Left colon (tissue), 2 donors: Measurements from ENCODE around the gene DRC7. TPM values are rescaled to one million over a fixed set of nuclear protein-coding genes. Genes with fewer than 3 reads are reported as not detected.
"Not testable (repeated sequence)": the region's sequence is repeated elsewhere in the genome, so short reads cannot be mapped to it uniquely, and the experiment has no call there.

Experiments
- ATAC-seq: fragments of 200-7000 bp; cut with Tn5 transposase; one replicate; pipeline ENCODE4 v1.9.1; 2020; ENCODE audit warnings: mild to moderate bottlenecking, moderate library complexity
- DNase-seq, 2 donors: peaks; one replicate each; pipeline ENCODE4 v3.0.0-alpha.2; 2020
- intact Hi-C, 2 donors: fragments of 100-400 bp; cut with DNase I in 1 of 2; cut with micrococcal nuclease in 1 of 2; formaldehyde crosslinking; loops; one replicate each; pipeline versions ENCODE4 v1.11.2 to v1.14.0; 2022; cut with DNase I, micrococcal nuclease
- total RNA-seq, 2 donors: library from RNA; stranded (reverse); fragmentation: NEBNext Ultra II Directional; extraction: Animal tissue kit (Norgen Biotek cat#: 25700); gene quantifications; one replicate each; pipeline ENCODE4 v1.2.1, GENCODE V29; 2021
- donor health status: DM: no; HTN: no; CAD: no.
- donor health status: DM: yes; HTN: yes; CAD: no.

The DRC7 gene
- total RNA-seq, 2 donors from 2014 or later = not detected

DNA sequence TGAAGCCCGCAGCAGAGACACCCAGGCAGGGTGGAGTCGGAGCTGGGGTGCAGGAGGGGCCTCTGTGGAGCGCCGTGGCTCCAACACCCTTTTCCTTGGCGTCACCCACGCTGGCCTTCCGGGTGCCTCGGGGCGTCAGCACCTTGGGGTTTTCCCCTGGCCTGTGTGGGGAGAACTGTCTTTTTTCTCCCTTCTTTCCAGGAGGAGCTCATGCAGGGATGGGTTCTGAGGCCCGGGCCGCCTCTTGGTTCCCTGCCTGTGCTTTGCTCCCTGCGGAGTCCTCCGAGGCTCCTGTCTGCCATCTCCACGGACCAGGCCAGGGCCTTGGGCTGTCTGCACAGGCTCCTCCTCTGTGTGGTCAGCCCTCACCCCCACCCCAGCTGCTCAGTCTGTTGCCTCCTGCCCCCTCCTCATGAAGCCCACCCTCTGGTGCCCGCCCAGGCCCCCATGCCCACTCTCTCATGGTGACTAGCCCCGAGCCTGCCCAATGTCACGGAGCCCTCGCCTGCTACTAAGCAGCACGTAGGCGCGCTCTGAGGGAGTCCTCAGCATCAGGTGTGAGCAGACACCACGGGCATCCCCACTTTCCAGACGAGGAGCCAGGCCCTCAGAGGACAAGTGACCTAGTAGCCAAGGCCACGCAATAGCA, 45.9 kb downstream of the DRC7 start:
- intact Hi-C loops = no loop called here
- DNase-seq (no peak), ATAC-seq (no peak)

DNA sequence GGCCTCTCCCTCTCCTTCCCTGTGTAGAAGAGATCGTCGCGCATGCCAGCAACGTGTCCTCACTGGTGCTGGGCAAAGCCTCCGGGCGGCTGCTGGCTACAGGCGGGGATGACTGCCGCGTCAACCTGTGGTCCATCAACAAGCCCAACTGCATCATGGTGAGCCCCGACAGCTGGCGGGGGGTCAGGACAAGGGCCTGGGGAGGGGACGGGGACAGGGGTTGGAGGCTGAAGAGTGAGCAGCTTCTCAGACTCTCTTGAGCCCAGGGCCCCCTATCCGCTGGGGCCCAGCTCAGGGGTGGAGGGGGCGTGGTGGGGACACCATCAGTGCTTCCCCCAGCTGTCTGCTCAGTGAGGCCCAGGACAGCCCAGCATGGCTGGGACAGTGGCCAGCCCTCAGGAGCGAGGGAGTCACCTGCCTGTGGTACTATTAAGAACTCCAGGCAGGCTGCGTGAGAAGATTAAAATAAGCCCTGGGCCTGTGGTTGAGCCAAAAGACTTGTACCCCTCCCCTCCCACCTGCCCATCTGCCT, 47.1 kb downstream of the DRC7 start:
- intact Hi-C loops = no loop called here
- DNase-seq = no peak
- no peak for ATAC-seq

DNA sequence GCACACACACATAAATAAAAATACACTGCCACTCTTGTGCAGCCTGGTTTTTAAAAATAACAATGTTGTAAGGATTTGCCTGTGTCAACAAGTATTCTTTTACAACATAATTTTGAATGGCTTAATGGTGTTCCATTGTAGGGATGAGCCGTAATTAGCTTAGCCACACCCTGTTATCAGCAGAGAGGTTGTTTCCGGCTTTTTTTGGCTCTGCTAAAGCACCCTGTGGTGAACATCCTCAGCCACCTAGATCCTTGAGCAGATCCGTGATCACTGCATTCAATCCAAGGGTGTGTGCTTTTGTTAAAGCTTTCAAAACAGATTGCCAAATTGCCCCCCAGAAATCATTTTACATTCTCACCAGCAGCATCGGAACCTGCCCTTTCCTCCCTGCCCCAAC, 47.9 kb downstream of the DRC7 start:
- DNase-seq (no peak), ATAC-seq (peak; percentile 66)
- intact Hi-C loops = no loop called here

DNA sequence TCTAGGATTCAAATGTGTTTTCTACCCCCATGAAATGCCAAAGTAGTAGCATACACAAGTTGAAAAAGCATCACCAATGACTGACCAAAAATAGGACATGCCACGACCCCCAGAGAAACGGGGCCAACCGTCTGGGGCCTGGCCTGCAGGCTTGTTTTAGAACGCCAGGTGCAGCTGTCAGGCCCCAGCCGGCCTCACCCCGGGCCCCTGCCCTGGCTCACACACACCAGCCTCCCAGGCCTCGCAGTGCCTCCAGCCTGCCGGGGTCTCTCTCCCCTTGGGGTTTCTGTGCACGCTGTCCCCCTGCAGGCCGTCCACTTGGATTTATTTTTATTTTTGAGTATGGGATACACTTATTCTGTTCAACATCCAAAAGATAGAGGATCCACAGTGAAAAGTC, 48.9 kb downstream of the DRC7 start:
- intact Hi-C loops = no loop called here
- no peak for DNase-seq
- no peak for ATAC-seq

DNA sequence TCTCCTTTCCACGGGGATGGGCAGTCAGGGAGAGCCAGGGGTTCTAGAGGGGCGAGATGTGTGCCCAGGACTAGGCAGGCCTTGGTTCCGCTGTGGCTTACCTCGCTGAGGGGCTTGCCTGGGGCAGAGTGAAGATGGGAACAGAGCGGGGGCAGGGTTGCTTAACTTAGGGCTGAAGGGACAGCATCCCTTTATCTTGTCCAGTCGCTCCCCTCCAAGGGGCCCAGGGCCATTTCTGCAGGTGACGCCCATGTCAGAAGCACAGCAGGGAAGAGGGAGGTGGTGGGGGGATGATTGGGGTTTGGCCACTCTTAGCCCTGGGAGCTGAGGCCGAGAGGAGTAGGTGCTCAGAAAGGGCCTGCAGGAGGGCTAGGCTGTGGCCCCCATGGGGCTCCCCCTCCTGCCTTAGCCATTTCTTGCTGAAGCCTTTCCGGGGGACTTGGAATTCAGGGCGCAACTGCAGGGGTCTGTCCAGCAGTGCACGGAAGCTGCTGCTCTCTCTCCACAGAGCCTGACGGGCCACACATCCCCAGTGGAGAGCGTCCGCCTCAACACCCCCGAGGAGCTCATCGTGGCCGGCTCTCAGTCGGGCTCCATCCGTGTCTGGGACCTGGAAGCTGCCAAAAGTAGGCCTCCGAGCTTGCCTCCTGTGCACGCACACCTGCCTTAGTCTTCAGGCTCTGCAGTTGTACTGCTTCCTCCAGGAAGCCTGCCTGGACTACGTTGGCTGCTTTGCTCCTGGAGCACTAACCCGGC, 49.5 kb downstream of the DRC7 start:
- intact Hi-C loops = no loop called here
- no peak for DNase-seq
- no peak for ATAC-seq

DNA sequence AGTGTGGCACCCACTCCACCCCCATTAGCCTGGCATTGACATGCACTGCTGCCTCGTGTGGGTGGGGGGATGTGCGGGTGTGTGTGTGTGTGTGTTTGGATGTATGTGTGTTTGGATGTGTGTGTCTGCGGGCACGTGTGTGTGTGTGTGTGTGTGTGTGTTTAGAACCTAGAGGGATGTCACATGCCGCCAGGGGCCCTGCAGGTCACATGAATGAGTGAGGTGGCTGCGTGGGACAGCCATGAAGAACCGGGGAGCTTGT, 50.0 kb downstream of the DRC7 start:
- ATAC-seq (no peak), DNase-seq (no peak)
- intact Hi-C loops = no loop called here

DNA sequence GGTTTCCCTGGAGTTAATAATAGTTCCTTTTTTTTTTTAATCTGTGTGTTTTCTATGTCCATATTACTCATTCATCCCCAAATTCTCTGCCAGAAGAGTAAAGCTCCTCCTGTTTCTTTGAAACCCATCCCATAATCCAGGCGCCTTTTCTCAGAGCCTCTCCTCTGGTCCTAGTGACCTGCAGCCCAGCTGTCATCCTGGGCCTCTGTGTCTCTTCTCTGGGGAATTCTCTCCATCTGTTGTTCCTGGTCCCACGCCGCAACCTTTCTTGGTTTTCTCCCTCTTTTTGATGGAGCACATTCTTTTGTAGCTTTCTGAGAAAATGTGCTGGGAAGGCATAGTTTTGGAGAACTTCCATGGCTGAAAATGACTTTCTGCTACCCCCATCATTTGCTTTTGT, 51.2 kb downstream of the DRC7 start:
- intact Hi-C loops = no loop called here
- DNase-seq (no peak), ATAC-seq (no peak)

DNA sequence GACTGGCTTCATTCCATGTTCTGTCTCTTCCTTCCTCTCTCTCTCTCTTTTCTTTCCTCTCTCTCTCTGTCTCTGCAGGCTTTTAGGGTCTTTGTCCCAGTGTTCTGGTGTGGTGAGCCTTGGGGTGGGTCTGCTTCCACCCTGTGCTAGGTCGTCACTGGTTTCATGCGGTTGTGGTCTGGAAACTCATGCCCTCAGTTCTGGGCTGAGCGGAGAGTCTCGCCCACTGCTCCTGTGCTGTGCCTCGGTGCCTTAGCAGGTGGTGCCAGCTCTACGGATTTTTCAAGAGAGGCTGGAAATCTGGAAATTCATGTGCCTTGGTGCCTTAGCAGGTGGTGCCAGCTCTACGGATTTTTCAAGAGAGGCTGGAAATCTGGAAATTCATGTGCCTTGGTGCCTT, 51.7 kb downstream of the DRC7 start:
- DNase-seq, ATAC-seq, intact Hi-C loops: not testable (repeated sequence)

DNA sequence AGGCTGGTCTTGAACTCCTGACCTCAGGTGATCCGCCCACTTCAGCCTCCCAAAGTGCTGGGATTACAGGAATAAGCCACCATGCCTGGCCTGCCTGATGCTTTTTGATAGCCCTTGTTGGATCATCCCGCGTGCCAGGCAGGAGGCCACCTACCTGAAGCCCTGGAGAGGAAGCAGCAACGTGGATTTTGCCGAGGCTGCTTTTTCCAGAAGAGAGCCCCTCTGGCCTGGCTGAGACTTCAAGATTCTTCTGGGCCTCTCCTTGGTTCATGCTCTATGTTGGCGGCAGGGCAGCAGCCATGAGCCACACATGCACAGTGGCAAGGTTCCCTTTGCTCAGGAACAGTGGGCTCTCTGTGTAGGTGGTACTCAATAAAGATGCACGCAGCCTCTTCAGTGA, 52.5 kb downstream of the DRC7 start:
- no peak for ATAC-seq
- no peak for DNase-seq
- intact Hi-C loops = no loop called here

DNA sequence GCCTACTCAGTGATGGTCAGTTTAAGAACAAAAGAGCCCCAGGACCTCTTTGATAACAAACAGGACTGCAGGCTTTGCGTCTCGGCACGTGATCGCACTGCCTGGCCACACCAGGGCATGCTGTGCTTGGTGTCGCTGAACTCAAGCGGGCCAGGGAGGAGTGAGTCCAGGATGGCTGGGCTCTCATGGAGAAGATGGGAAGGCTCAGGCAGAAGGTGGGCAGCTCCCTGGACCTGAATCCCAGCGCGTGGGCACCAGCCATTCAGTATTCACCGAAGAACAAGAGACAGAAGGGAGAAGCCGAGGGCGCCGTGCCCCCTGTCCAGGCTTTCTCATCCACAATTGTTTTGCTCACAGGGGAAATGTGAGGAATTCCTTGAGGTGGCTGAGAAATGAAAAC, 52.9 kb downstream of the DRC7 start:
- intact Hi-C loops = no loop called here
- DNase-seq (no peak), ATAC-seq (no peak)

DNA sequence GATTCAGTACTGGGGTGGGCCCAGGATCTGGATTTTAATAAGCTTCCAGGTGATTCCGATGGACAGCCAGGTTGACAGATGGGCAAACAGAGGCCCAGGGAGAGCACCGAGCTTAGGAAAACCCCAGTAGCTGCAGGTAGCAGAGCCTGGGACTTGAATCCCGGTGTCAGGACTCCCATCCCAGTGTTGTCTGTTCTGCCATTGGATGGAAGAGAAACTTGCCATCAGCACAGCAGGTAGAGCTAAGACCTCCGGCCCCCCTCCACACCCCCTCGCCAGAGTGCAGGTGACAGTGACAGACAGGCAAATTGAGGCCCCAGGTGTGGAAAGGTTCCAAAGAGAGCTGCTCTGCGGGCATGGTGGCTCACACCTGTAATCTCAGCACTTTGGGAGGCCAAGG, 53.4 kb downstream of the DRC7 start:
- DNase-seq = no peak
- intact Hi-C loops = no loop called here
- no peak for ATAC-seq

DNA sequence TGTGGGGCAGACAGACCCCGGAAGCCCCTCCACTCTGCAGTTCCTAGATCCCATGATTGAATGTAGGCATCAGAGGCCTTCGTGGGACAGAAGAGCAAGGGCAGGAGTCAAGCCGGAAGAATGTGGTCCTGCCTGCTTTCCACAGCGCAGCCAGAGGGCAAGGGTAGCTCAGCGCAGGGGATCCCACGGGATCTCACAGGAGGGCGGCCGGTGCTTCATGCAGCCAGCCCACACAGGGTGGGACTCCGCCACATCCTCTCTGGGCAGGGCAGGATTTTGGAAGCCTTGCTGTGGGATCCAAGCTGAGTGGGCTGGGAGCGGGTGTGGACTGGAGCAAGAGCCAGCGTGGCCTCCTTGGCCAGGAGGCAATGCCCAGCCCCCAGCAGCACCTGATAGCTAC, 54.0 kb downstream of the DRC7 start:
- ATAC-seq = no peak
- no peak for DNase-seq
- intact Hi-C loops = no loop called here

DNA sequence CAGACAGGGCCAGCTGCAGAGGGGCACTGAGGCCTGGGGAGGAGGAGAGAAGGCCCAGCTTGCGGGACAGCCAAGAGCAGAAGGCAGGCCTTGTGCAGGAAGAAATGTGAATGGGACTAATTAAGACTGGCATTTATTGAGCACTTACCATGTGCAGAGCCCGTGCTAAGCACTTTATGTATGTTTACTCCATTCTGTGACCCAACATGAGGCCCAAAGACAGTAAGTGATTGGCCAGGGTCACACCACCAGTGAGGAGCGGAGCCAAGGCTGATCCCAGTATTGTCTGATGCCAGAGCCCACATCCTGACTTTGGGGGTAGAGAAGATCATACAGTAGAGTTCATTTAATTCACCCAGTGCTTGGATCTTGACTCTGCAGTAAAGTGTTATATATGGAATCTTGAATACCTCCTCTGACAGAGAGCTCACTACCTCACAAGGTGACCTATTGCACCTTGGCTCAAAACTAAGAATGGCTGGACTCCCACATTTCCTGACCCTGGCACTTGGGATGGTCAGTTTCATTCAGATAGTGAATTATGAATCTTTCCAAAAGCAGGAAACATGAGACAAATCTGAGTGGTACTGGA, 54.6 kb downstream of the DRC7 start:
- no peak for DNase-seq
- ATAC-seq = no peak
- intact Hi-C loops = no loop called here

DNA sequence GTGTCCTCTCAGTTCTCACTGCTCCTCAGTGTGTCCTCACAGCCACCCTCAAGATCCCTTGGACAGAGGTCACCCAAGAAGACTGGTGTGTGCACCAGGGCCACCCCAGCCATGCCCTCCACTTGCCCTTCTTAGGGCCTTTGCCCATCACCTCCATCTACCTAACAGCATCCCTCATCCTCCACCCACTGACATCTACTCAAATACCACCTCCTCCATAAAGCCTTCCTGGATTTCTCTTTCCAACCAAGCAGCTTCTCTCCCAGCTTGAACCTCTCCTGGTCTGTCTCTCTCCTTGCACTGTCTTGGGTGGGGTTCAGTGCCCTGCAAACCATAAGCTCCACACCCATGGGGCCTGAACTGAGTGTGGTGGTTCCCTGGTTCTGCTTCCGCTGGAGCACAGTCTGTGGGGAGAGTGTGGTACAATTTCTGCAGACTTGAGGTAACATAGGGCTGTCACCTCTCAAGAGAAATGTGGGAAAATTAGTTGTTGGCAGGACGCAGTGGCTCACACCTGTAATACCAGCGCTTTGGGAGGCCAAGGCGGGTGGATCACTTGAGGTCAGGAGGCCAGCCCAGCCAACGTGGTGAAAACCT, 55.3 kb downstream of the DRC7 start:
- no peak for ATAC-seq
- DNase-seq = no peak
- intact Hi-C loops = loop anchor here in 1 of 2 donors (10.0 kb wide), 1 partner anchor 245 kb away; no protein-coding TSS in a partner anchor

DNA sequence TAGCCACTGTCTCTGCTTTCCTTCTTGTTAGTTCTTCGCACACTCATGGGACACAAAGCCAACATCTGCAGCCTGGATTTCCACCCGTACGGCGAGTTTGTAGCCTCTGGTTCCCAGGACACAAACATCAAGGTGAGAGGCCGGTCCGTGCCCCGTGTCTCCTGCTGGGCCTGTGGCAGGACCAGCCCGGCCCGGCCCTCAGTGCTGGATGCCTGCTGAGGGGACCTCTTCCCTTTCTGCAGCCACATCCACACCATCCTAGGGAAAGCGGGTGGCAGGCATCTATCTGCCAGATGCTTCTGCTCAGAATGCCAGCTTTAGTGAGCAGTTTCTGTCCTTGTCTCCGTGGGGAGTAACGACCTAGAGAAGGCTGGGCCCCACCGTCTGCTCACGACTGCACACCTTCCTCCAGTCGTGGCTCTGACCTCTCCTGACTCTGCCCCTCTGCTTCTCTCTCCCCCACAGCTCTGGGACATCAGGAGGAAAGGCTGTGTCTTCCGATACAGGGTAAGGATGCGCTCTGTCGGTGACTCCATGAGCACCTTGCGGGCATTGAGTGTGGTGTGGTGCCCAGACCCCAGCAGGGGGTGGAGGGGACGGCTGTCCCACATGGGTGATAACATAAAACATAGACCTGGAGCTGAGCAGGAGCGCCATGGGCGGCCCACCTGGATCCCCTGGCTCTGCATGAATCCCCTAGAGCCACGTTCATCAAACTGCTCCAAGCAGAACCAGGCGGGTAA, 56.4 kb downstream of the DRC7 start:
- DNase-seq = no peak
- intact Hi-C loops = loop anchor here in 1 of 2 donors (10.0 kb wide), 1 partner anchor 244 kb away; no protein-coding TSS in a partner anchor
- ATAC-seq = no peak

DNA sequence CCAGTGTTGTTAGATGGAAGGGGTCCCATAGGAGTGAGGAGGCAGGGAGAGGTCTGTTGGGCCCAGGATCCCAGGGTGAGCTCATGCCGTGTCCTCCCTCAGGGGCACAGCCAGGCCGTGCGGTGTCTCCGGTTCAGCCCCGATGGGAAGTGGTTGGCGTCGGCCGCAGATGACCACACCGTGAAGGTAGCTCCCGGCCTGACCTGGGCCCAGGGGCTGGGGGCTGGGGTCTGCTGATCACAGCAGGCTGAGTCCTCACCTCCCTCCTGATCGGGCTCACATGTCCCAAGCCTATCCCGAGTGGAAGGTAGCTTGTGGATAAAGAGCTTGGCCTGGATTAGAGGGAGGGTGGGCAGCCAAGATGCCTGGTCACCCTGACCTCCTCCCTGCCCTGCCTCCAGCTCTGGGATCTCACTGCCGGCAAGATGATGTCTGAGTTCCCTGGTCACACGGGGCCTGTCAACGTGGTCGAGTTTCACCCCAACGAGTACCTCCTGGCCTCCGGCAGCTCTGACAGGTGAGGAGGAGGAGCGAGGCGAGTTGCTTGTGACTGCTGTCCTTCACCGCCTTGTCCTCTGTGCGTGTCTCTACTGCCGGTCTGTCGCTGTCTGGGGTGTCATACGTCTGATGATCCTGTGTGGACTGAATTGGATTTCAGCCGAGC, 57.1 kb downstream of the DRC7 start:
- DNase-seq (no peak), ATAC-seq (no peak)
- intact Hi-C loops = loop anchor here in 1 of 2 donors (10.0 kb wide), 1 partner anchor 243 kb away; no protein-coding TSS in a partner anchor

DNA sequence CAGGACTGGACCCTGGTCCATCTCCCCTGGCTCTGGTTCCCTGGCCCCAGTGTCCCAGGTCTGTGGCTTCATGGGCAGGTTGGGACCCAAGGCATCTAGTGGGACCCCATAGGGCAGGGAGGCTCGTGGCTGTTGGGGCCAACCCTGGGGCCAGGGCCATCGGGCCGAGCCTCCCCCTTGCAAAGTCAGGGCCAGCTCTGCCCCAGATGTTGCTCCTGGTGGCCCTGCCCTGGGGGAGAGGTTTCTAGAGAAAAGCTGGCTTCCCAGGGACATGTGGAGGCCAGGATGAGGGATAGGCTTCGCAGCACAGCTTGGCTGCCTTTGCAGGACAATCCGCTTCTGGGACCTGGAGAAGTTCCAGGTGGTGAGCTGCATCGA, 57.6 kb downstream of the DRC7 start:
- DNase-seq = no peak
- intact Hi-C loops = loop anchor here in 1 of 2 donors (10.0 kb wide), 1 partner anchor 243 kb away; no protein-coding TSS in a partner anchor
- ATAC-seq = no peak

DNA sequence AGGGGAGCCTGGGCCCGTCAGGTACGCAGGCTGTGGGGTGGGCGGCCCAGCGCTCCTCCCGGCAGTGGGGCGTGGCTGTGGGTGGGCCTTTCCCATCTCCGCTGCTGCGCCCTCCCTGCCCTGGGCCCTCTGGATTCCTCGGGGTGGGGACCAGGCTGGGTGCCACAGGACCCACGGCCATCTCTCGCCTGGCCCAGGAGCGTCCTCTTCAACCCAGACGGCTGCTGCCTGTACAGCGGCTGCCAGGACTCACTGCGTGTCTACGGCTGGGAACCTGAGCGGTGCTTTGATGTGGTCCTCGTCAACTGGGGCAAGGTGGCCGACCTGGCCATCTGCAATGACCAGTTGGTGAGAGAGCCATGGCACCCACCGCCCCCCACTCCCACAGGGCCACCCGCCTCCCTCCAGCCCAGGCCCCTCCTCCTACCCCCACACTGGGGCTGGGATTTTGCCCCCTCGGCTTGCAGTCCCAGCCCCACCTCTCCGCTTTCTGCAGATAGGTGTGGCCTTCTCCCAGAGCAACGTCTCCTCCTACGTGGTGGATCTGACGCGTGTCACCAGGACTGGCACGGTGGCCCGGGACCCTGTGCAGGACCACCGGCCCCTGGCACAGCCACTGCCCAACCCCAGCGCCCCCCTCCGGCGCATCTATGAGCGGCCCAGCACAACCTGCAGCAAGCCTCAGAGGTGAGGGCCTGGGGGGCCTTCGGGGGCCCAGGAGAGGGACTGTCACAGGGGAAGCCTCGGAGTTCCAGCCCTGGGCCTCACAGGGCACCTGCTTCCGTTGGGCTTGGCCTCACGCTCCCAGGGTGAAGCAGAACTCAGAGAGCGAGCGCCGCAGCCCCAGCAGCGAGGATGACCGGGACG, 58.2 kb downstream of the DRC7 start:
- intact Hi-C loops = loop anchor here in 1 of 2 donors (10.0 kb wide), 1 partner anchor 242 kb away; no protein-coding TSS in a partner anchor
- ATAC-seq (no peak), DNase-seq (no peak)
